HEK293 (cell line): ENCODE results near the gene ZSWIM4.

ENCODE experiments used
- GFI1B ChIP-seq: fragments of 450-650 bp; formaldehyde crosslinking; IDR thresholded peaks from 2 replicates; pipeline ENCODE4 v1.5.1; 2016; ENCODE audit warnings: missing biosample characterization, missing genetic modification characterization
- GLIS1 ChIP-seq: fragments of 450-650 bp; formaldehyde crosslinking; IDR thresholded peaks from 2 replicates; pipeline ENCODE4 v1.5.1; 2016; ENCODE audit warnings: missing biosample characterization, missing genetic modification characterization
- KLF10 ChIP-seq: fragments of 450-650 bp; IDR thresholded peaks from 2 replicates; pipeline ENCODE4 v1.5.1; 2018; ENCODE audit warnings: missing biosample characterization, mild to moderate bottlenecking, missing genetic modification characterization
- KLF9 ChIP-seq: fragments of 450-650 bp; formaldehyde crosslinking; IDR thresholded peaks from 2 replicates; pipeline ENCODE4 v1.5.1; 2016; ENCODE audit warnings: missing biosample characterization, missing genetic modification characterization, low read depth
- OVOL3 ChIP-seq: fragments of 450-650 bp; formaldehyde crosslinking; IDR thresholded peaks from 2 replicates; pipeline ENCODE4 v1.5.1; 2016; ENCODE audit warnings: missing biosample characterization, missing genetic modification characterization
- SETDB1 ChIP-seq: IDR thresholded peaks from one replicate; pipeline ENCODE4 v1.6.1; 2017; ENCODE audit warnings: mild to moderate bottlenecking, low read length, moderate library complexity, mixed read lengths; ENCODE audit not compliant: insufficient read length
- TCF7L2 ChIP-seq: IDR thresholded peaks from 2 replicates; pipeline ENCODE4 v1.6.1; 2011; ENCODE audit warnings: low read depth, mild to moderate bottlenecking, inconsistent platforms, low read length, moderate library complexity, borderline replicate concordance
- WT1 ChIP-seq: fragments of 450-650 bp; formaldehyde crosslinking; IDR thresholded peaks from 2 replicates; pipeline ENCODE4 v1.5.1; 2016; ENCODE audit warnings: missing biosample characterization, missing genetic modification characterization
- ZFP37 ChIP-seq: fragments of 450-650 bp; formaldehyde crosslinking; IDR thresholded peaks from 2 replicates; pipeline ENCODE4 v1.5.1; 2016; ENCODE audit warnings: missing biosample characterization, missing genetic modification characterization
- ZNF140 ChIP-seq: fragments of 450-650 bp; formaldehyde crosslinking; IDR thresholded peaks from 2 replicates; pipeline ENCODE4 v1.5.1; 2016; ENCODE audit warnings: missing biosample characterization, missing genetic modification characterization
- ZNF146 ChIP-seq: fragments of 450-650 bp; formaldehyde crosslinking; IDR thresholded peaks from 2 replicates; pipeline ENCODE4 v1.5.1; 2016; ENCODE audit warnings: missing biosample characterization, missing genetic modification characterization
- ZNF184 ChIP-seq: fragments of 450-650 bp; IDR thresholded peaks from 2 replicates; pipeline ENCODE4 v1.5.1; 2018; ENCODE audit warnings: missing biosample characterization, mild to moderate bottlenecking, missing genetic modification characterization
- ZNF2 ChIP-seq: fragments of 450-650 bp; formaldehyde crosslinking; IDR thresholded peaks from 2 replicates; pipeline ENCODE4 v1.5.1; 2016; ENCODE audit warnings: missing biosample characterization, missing genetic modification characterization
- ZNF239 ChIP-seq: fragments of 450-650 bp; formaldehyde crosslinking; IDR thresholded peaks from 2 replicates; pipeline ENCODE4 v1.5.1; 2016; ENCODE audit warnings: missing biosample characterization, missing genetic modification characterization
- ZNF311 ChIP-seq: fragments of 450-650 bp; formaldehyde crosslinking; IDR thresholded peaks from 2 replicates; pipeline ENCODE4 v1.5.1; 2017; ENCODE audit warnings: missing biosample characterization, missing genetic modification characterization, borderline replicate concordance
- ZNF416 ChIP-seq: fragments of 450-650 bp; formaldehyde crosslinking; IDR thresholded peaks from 2 replicates; pipeline ENCODE4 v1.5.1; 2016; ENCODE audit warnings: missing biosample characterization, missing genetic modification characterization
- ZNF529 ChIP-seq: fragments of 450-650 bp; formaldehyde crosslinking; IDR thresholded peaks from 2 replicates; pipeline ENCODE4 v1.5.1; 2017; ENCODE audit warnings: missing genetic modification characterization, missing biosample characterization; ENCODE audit not compliant: insufficient replicate concordance
- ZNF530 ChIP-seq: fragments of 450-650 bp; formaldehyde crosslinking; IDR thresholded peaks from 2 replicates; pipeline ENCODE4 v1.5.1; 2016; ENCODE audit warnings: low read depth, missing biosample characterization, missing genetic modification characterization
- ZNF548 ChIP-seq: fragments of 450-650 bp; formaldehyde crosslinking; IDR thresholded peaks from 2 replicates; pipeline ENCODE4 v1.5.1; 2016; ENCODE audit warnings: missing biosample characterization, missing genetic modification characterization
- ZNF624 ChIP-seq: fragments of 450-650 bp; formaldehyde crosslinking; IDR thresholded peaks from 2 replicates; pipeline ENCODE4 v1.5.1; 2017; ENCODE audit warnings: missing biosample characterization, missing genetic modification characterization
- ZNF629 ChIP-seq: fragments of 450-650 bp; formaldehyde crosslinking; IDR thresholded peaks from 2 replicates; pipeline ENCODE4 v1.5.1; 2017; ENCODE audit warnings: missing biosample characterization, missing genetic modification characterization
- ZNF707 ChIP-seq: fragments of 450-650 bp; formaldehyde crosslinking; IDR thresholded peaks from 2 replicates; pipeline ENCODE4 v1.5.1; 2016; ENCODE audit warnings: missing biosample characterization, missing genetic modification characterization
- ZNF747 ChIP-seq: fragments of 450-650 bp; formaldehyde crosslinking; IDR thresholded peaks from 2 replicates; pipeline ENCODE4 v1.5.1; 2016; ENCODE audit warnings: missing biosample characterization, missing genetic modification characterization
- TF ChIP-seq, protein P1 (sequence below): fragments of 450-650 bp; formaldehyde crosslinking; IDR thresholded peaks from 2 replicates; pipeline ENCODE4 v1.5.1; 2016; ENCODE audit warnings: missing biosample characterization, missing genetic modification characterization, low read depth
- TF ChIP-seq, protein P2 (sequence below): fragments of 450-650 bp; formaldehyde crosslinking; IDR thresholded peaks from 2 replicates; pipeline ENCODE4 v1.5.1; 2017; ENCODE audit warnings: missing biosample characterization, missing genetic modification characterization
- TF ChIP-seq, protein P3 (sequence below): fragments of 450-650 bp; formaldehyde crosslinking; IDR thresholded peaks from 2 replicates; pipeline ENCODE4 v1.5.0; 2017; ENCODE audit warnings: missing biosample characterization, missing genetic modification characterization, borderline replicate concordance
- TF ChIP-seq, protein P4 (sequence below): fragments of 450-650 bp; formaldehyde crosslinking; IDR thresholded peaks from 2 replicates; pipeline ENCODE4 v1.5.1; 2016; ENCODE audit warnings: missing biosample characterization, missing genetic modification characterization
- TF ChIP-seq, protein P5 (sequence below): fragments of 450-650 bp; formaldehyde crosslinking; IDR thresholded peaks from 2 replicates; pipeline ENCODE4 v1.5.1; 2016; ENCODE audit warnings: missing biosample characterization, missing genetic modification characterization

The ZSWIM4 gene

DNA sequence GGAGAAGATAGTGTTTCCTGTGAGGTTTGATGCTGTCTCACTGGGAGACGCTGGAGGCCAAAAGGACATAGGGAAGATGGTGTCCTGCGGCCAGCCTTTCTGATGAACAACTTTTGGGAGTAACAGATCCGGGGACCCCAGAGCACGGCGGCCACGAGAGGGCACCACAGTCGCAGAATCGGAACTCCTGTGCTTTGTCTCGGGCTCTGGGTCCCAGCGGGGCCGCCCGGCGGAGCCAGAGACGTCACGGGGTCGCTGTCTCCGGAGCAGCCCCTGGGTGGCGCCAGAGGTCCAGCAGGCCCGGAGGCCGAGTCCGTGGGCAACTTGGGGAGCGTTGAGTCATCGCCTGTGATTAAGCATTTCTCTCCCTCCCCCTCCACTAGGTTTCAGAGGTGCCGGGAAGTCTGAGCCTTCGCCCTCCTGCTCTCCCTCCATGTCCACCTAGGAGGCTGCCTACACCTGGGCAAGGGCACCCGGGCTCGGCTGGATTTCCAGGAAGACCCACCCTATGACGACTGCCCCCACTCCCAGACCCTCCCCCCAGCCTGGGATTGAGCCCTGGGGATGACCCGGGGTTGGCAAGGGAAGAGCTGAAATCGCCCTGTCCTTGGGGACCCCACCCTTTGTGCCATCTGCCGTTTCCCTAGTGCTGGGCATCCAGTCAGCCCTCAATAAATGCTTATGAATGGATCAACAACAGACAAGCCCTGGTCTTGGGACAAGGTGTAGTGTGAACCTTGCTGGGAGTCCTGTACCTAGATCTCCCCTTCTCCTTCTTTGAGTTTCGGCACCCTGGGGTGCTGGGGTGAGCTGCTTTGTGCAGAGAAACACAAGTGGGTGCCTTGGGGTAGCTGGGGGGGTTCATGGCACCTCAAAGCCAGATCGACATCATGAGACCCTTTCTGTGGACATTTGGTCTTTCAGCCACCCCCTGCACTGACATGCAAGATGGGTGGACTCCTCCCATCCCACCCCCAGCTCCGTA, 85.1 kb downstream of the ZSWIM4 start (continued):
- TF ChIP-seq ZNF2 (tag by site-specific recombination) (peak; percentile 89), ZNF530 (tag by site-specific recombination) (no peak), ZNF311 (tag by site-specific recombination) (no peak), ZNF184 (0 out of 2 replicates have a peak, but pooled peaks have one; percentile 57), KLF9 (tag by site-specific recombination) (peak; percentile 24; the same call in 1 of the 2 replicates), ZNF146 (tag by site-specific recombination) (no peak), ZNF140 (tag by site-specific recombination) (no peak), TCF7L2 (no peak), ZNF416 (tag by site-specific recombination) (no peak), WT1 (tag by site-specific recombination) (peak; percentile 60; the same call in 1 of the 2 replicates), ZNF747 (no peak), SETDB1 (no peak), GFI1B (tag by site-specific recombination) (no peak), GLIS1 (tag by site-specific recombination) (peak; percentile 80), ZNF707 (no peak), KLF10 (tag by site-specific recombination) (peak; percentile 73; the same call in 1 of the 2 replicates), ZNF239 (tag by site-specific recombination) (no peak), ZNF548 (tag by site-specific recombination) (no peak), ZNF629 (tag by site-specific recombination) (peak; percentile 90), ZFP37 (peak; percentile 82), ZNF529 (no peak), ZNF624 (no peak), OVOL3 (tag by site-specific recombination) (no peak)
- TF ChIP-seq, protein P1, sequence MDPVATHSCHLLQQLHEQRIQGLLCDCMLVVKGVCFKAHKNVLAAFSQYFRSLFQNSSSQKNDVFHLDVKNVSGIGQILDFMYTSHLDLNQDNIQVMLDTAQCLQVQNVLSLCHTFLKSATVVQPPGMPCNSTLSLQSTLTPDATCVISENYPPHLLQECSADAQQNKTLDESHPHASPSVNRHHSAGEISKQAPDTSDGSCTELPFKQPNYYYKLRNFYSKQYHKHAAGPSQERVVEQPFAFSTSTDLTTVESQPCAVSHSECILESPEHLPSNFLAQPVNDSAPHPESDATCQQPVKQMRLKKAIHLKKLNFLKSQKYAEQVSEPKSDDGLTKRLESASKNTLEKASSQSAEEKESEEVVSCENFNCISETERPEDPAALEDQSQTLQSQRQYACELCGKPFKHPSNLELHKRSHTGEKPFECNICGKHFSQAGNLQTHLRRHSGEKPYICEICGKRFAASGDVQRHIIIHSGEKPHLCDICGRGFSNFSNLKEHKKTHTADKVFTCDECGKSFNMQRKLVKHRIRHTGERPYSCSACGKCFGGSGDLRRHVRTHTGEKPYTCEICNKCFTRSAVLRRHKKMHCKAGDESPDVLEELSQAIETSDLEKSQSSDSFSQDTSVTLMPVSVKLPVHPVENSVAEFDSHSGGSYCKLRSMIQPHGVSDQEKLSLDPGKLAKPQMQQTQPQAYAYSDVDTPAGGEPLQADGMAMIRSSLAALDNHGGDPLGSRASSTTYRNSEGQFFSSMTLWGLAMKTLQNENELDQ: no peak
- TF ChIP-seq, protein P2, sequence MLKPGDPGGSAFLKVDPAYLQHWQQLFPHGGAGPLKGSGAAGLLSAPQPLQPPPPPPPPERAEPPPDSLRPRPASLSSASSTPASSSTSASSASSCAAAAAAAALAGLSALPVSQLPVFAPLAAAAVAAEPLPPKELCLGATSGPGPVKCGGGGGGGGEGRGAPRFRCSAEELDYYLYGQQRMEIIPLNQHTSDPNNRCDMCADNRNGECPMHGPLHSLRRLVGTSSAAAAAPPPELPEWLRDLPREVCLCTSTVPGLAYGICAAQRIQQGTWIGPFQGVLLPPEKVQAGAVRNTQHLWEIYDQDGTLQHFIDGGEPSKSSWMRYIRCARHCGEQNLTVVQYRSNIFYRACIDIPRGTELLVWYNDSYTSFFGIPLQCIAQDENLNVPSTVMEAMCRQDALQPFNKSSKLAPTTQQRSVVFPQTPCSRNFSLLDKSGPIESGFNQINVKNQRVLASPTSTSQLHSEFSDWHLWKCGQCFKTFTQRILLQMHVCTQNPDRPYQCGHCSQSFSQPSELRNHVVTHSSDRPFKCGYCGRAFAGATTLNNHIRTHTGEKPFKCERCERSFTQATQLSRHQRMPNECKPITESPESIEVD (tag by site-specific recombination): no peak
- TF ChIP-seq, protein P3, sequence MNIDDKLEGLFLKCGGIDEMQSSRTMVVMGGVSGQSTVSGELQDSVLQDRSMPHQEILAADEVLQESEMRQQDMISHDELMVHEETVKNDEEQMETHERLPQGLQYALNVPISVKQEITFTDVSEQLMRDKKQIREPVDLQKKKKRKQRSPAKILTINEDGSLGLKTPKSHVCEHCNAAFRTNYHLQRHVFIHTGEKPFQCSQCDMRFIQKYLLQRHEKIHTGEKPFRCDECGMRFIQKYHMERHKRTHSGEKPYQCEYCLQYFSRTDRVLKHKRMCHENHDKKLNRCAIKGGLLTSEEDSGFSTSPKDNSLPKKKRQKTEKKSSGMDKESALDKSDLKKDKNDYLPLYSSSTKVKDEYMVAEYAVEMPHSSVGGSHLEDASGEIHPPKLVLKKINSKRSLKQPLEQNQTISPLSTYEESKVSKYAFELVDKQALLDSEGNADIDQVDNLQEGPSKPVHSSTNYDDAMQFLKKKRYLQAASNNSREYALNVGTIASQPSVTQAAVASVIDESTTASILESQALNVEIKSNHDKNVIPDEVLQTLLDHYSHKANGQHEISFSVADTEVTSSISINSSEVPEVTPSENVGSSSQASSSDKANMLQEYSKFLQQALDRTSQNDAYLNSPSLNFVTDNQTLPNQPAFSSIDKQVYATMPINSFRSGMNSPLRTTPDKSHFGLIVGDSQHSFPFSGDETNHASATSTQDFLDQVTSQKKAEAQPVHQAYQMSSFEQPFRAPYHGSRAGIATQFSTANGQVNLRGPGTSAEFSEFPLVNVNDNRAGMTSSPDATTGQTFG (tag by site-specific recombination): no peak
- TF ChIP-seq, protein P4, sequence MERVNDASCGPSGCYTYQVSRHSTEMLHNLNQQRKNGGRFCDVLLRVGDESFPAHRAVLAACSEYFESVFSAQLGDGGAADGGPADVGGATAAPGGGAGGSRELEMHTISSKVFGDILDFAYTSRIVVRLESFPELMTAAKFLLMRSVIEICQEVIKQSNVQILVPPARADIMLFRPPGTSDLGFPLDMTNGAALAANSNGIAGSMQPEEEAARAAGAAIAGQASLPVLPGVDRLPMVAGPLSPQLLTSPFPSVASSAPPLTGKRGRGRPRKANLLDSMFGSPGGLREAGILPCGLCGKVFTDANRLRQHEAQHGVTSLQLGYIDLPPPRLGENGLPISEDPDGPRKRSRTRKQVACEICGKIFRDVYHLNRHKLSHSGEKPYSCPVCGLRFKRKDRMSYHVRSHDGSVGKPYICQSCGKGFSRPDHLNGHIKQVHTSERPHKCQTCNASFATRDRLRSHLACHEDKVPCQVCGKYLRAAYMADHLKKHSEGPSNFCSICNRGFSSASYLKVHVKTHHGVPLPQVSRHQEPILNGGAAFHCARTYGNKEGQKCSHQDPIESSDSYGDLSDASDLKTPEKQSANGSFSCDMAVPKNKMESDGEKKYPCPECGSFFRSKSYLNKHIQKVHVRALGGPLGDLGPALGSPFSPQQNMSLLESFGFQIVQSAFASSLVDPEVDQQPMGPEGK (tag by site-specific recombination): peak; percentile 92
- TF ChIP-seq, protein P5, sequence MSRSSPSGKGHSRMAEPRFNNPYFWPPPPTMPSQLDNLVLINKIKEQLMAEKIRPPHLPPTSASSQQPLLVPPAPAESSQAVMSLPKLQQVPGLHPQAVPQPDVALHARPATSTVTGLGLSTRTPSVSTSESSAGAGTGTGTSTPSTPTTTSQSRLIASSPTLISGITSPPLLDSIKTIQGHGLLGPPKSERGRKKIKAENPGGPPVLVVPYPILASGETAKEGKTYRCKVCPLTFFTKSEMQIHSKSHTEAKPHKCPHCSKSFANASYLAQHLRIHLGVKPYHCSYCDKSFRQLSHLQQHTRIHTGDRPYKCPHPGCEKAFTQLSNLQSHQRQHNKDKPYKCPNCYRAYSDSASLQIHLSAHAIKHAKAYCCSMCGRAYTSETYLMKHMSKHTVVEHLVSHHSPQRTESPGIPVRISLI (tag by site-specific recombination): no peak
